Effector memory CD8-positive, alpha-beta T cell (primary cell): Measurements from ENCODE around the gene TRPM6.
"Not testable (repeated sequence)": the region's sequence is repeated elsewhere in the genome, so short reads cannot be mapped to it uniquely, and the experiment has no call there.

Experiments
- ATAC-seq: fragments of 150-1000 bp; cut with Tn5 transposase; replicated peaks from 2 replicates; pipeline ENCODE4 v1.10.0; 2021; ENCODE audit warnings: mild to moderate bottlenecking, moderate library complexity
- DNase-seq, 3 experiments: peaks; one replicate each; pipeline ENCODE4 v3.0.0; 2021
- H3K27ac Mint-ChIP-seq, 2 donors: one replicate each; pipeline ENCODE4 v1.8.0; 2022; ENCODE audit warnings: mild to moderate bottlenecking in 2 of 2, mixed read lengths in 2 of 2, moderate library complexity in 2 of 2
- H3K27me3 Mint-ChIP-seq, 2 donors: one replicate each; pipeline ENCODE4 v1.8.0; 2022; ENCODE audit warnings: mixed read lengths in 2 of 2
- H3K36me3 Mint-ChIP-seq: one replicate; pipeline ENCODE4 v1.8.0; 2022; ENCODE audit warnings: mild to moderate bottlenecking, moderate library complexity, mixed read lengths; ENCODE audit not compliant: insufficient read depth
- H3K4me1 Mint-ChIP-seq, 2 donors: one replicate each; pipeline ENCODE4 v1.8.0; 2022; ENCODE audit warnings: low read depth in 2 of 2, mixed read lengths in 2 of 2
- H3K4me3 Mint-ChIP-seq, 2 donors: one replicate each; pipeline ENCODE4 v1.8.0; 2022; ENCODE audit warnings: mild to moderate bottlenecking in 2 of 2, mixed read lengths in 2 of 2, moderate library complexity in 2 of 2
- H3K9me3 Mint-ChIP-seq, 2 donors: one replicate each; pipeline ENCODE4 v1.8.0; 2022; ENCODE audit warnings: mixed read lengths in 2 of 2

The TRPM6 gene

GRCh38 chr9:74875656-74876055 lies 12.1 kb downstream of the TRPM6 start:
- Mint-ChIP-seq H3K36me3 (no peaks in the 10 kb centered on the region), H3K27me3 (peaks cover 14 to 26% of the 10 kb centered on the region in 2 donors), H3K9me3 (peaks cover 11 to 18% of the 10 kb centered on the region in 2 donors), H3K4me1 (no peaks in the 10 kb centered on the region), H3K4me3 (no peak overlapping the region), H3K27ac (no peak overlapping the region)
- ATAC-seq, result no peak
- DNase-seq, result no peak

- Mint-ChIP-seq H3K36me3 (no peaks in the 10 kb centered on the region), H3K4me1 (no peaks in the 10 kb centered on the region), H3K27me3 (peaks cover 0 to 23% of the 10 kb centered on the region in 2 donors), H3K27ac (no peak overlapping the region), H3K9me3 (peaks cover 6 to 11% of the 10 kb centered on the region in 2 donors), H3K4me3 (no peak overlapping the region)
- no peak for ATAC-seq
- no peak for DNase-seq
Observed at GRCh38 chr9:74874220-74874619, 13.5 kb downstream of the TRPM6 start.

GRCh38 chr9:74872619-74873233 lies 15.0 kb downstream of the TRPM6 start:
- no peak for ATAC-seq
- H3K4me3 Mint-ChIP-seq, result no peak overlapping the region

GRCh38 chr9:74867483-74867882 lies 20.2 kb downstream of the TRPM6 start:
- ATAC-seq (no peak), DNase-seq (no peak)
- Mint-ChIP-seq H3K36me3 (no peaks in the 10 kb centered on the region), H3K27me3 (peaks cover 0 to 11% of the 10 kb centered on the region in 2 donors), H3K27ac (no peak overlapping the region), H3K4me1 (no peaks in the 10 kb centered on the region), H3K9me3 (no peaks in the 10 kb centered on the region), H3K4me3 (no peak overlapping the region)

More at GRCh38 chr9:74872619-74873233, 15.0 kb downstream of the TRPM6 start:
- Mint-ChIP-seq H3K27ac (no peak overlapping the region), H3K9me3 (peaks cover 0 to under 1% of the 10 kb centered on the region in 2 donors), H3K36me3 (no peaks in the 10 kb centered on the region), H3K4me1 (no peaks in the 10 kb centered on the region), H3K27me3 (peaks cover 0 to 16% of the 10 kb centered on the region in 2 donors)
- DNase-seq, result no peak

- Mint-ChIP-seq H3K9me3 (no peaks in the 10 kb centered on the region), H3K27ac (no peak overlapping the region), H3K4me3 (no peak overlapping the region), H3K4me1 (no peaks in the 10 kb centered on the region), H3K27me3 (peaks cover 0 to 11% of the 10 kb centered on the region in 2 donors), H3K36me3 (no peaks in the 10 kb centered on the region)
- DNase-seq, result no peak
- ATAC-seq, result no peak
Observed at GRCh38 chr9:74865177-74865576, 22.5 kb downstream of the TRPM6 start.

GRCh38 chr9:74861773-74862474 lies 25.8 kb downstream of the TRPM6 start:
- Mint-ChIP-seq H3K4me3 (no peak overlapping the region), H3K36me3 (no peaks in the 10 kb centered on the region), H3K27ac (no peak overlapping the region), H3K27me3 (no peaks in the 10 kb centered on the region), H3K4me1 (no peaks in the 10 kb centered on the region), H3K9me3 (no peaks in the 10 kb centered on the region)
- DNase-seq, result no peak
- no peak for ATAC-seq

- Mint-ChIP-seq H3K9me3 (no peaks in the 10 kb centered on the region), H3K4me1 (no peaks in the 10 kb centered on the region), H3K27me3 (no peaks in the 10 kb centered on the region), H3K27ac (no peak overlapping the region), H3K36me3 (no peaks in the 10 kb centered on the region), H3K4me3 (no peak overlapping the region)
- ATAC-seq (no peak), DNase-seq (no peak)
Observed at GRCh38 chr9:74861071-74861470, 26.6 kb downstream of the TRPM6 start.

GRCh38 chr9:74860247-74860646 lies 27.5 kb downstream of the TRPM6 start:
- H3K27ac Mint-ChIP-seq, H3K4me1 Mint-ChIP-seq, H3K4me3 Mint-ChIP-seq, H3K9me3 Mint-ChIP-seq, DNase-seq, H3K27me3 Mint-ChIP-seq, H3K36me3 Mint-ChIP-seq, ATAC-seq: not testable (repeated sequence)

- no peak for DNase-seq
- no peaks in the 10 kb centered on the region for H3K4me1 Mint-ChIP-seq
- no peak overlapping the region for H3K27ac Mint-ChIP-seq
- no peaks in the 10 kb centered on the region for H3K27me3 Mint-ChIP-seq
- ATAC-seq, result no peak
- no peaks in the 10 kb centered on the region for H3K9me3 Mint-ChIP-seq
- H3K36me3 Mint-ChIP-seq, result no peaks in the 10 kb centered on the region
- no peak overlapping the region for H3K4me3 Mint-ChIP-seq
Observed at GRCh38 chr9:74859786-74860185, 27.9 kb downstream of the TRPM6 start.

- H3K4me1 Mint-ChIP-seq, result no peaks in the 10 kb centered on the region
- no peaks in the 10 kb centered on the region for H3K27me3 Mint-ChIP-seq
- no peaks in the 10 kb centered on the region for H3K9me3 Mint-ChIP-seq
- DNase-seq (no peak), ATAC-seq (no peak)
- H3K27ac Mint-ChIP-seq, result no peak overlapping the region
- no peak overlapping the region for H3K4me3 Mint-ChIP-seq
- no peaks in the 10 kb centered on the region for H3K36me3 Mint-ChIP-seq
Observed at GRCh38 chr9:74858751-74859414, 28.8 kb downstream of the TRPM6 start.

GRCh38 chr9:74856989-74857388 lies 30.7 kb downstream of the TRPM6 start:
- Mint-ChIP-seq H3K27me3 (no peaks in the 10 kb centered on the region), H3K27ac (no peak overlapping the region), H3K4me3 (no peak overlapping the region), H3K9me3 (no peaks in the 10 kb centered on the region), H3K36me3 (no peaks in the 10 kb centered on the region), H3K4me1 (no peaks in the 10 kb centered on the region)
- ATAC-seq (no peak), DNase-seq (no peak)

- H3K27me3 Mint-ChIP-seq, result no peaks in the 10 kb centered on the region
- H3K36me3 Mint-ChIP-seq, result no peaks in the 10 kb centered on the region
- no peak overlapping the region for H3K4me3 Mint-ChIP-seq
- H3K27ac Mint-ChIP-seq, result no peak overlapping the region
- no peaks in the 10 kb centered on the region for H3K9me3 Mint-ChIP-seq
- no peaks in the 10 kb centered on the region for H3K4me1 Mint-ChIP-seq
- ATAC-seq (no peak), DNase-seq (no peak)
Observed at GRCh38 chr9:74855072-74855471, 32.6 kb downstream of the TRPM6 start.

- not testable (repeated sequence) for ATAC-seq, H3K9me3 Mint-ChIP-seq, H3K36me3 Mint-ChIP-seq, H3K27ac Mint-ChIP-seq, DNase-seq, H3K4me1 Mint-ChIP-seq, H3K4me3 Mint-ChIP-seq, H3K27me3 Mint-ChIP-seq
Observed at GRCh38 chr9:74853024-74853423, 34.7 kb downstream of the TRPM6 start.

GRCh38 chr9:74848153-74848525 lies 39.6 kb downstream of the TRPM6 start:
- no peak overlapping the region for H3K27ac Mint-ChIP-seq
- DNase-seq, result no peak
- no peaks in the 10 kb centered on the region for H3K27me3 Mint-ChIP-seq
- H3K4me3 Mint-ChIP-seq, result no peak overlapping the region
- no peak for ATAC-seq
- no peaks in the 10 kb centered on the region for H3K4me1 Mint-ChIP-seq
- no peaks in the 10 kb centered on the region for H3K9me3 Mint-ChIP-seq
- no peaks in the 10 kb centered on the region for H3K36me3 Mint-ChIP-seq
